Osteoblast (primary cell): ENCODE results near the gene VPS18. TPM values are rescaled to one million over a fixed set of nuclear protein-coding genes. Genes with fewer than 3 reads are reported as not detected.
A peak's percentile ranks its signal among the peaks of the same experiment; 100 is the strongest.

ENCODE experiments used
- DNase-seq: peaks from one replicate; pipeline ENCODE4 v3.0.0; 2011; ENCODE audit warnings: low spot score, mixed read lengths; ENCODE audit not compliant: insufficient read length; ENCODE audit errors: missing footprints
- H2AFZ ChIP-seq: 2 replicates; pipeline ENCODE4 v1.6.0; 2011; ENCODE audit warnings: mild to moderate bottlenecking, low read length
- H3K27ac ChIP-seq: 2 replicates; pipeline ENCODE4 v1.5.1; 2011; ENCODE audit warnings: mild to moderate bottlenecking, low read depth, low read length, moderate library complexity
- H3K27me3 ChIP-seq: 2 replicates; pipeline ENCODE4 v1.6.0; 2012; ENCODE audit warnings: mild to moderate bottlenecking, control low read depth, inconsistent platforms, low read length, moderate library complexity; ENCODE audit not compliant: insufficient read depth
- H3K36me3 ChIP-seq: 2 replicates; pipeline ENCODE4 v1.5.1; 2011; ENCODE audit warnings: mild to moderate bottlenecking, low read length, control low read depth, moderate library complexity; ENCODE audit not compliant: insufficient read depth
- H3K4me1 ChIP-seq: 2 replicates; pipeline ENCODE4 v1.5.1; 2011; ENCODE audit warnings: mild to moderate bottlenecking, low read length, control low read depth, moderate library complexity; ENCODE audit not compliant: insufficient read depth
- H3K4me2 ChIP-seq: 2 replicates; pipeline ENCODE4 v1.6.0; 2011; ENCODE audit warnings: mild to moderate bottlenecking, low read length; ENCODE audit not compliant: insufficient read depth
- H3K4me3 ChIP-seq: fragments of 200-600 bp; sonication (generic); 3 replicates; pipeline ENCODE4 v1.5.1; 2012; ENCODE audit warnings: mild to moderate bottlenecking, low read length, inconsistent platforms; ENCODE audit not compliant: insufficient read depth
- H3K79me2 ChIP-seq: 2 replicates; pipeline ENCODE4 v1.6.0; 2012; ENCODE audit warnings: mild to moderate bottlenecking, low read length, control low read depth, inconsistent platforms; ENCODE audit not compliant: insufficient read depth
- H3K9me3 ChIP-seq: 2 replicates; pipeline ENCODE4 v1.5.1; 2011; ENCODE audit warnings: low read depth, low read length, control low read depth
- H4K20me1 ChIP-seq: 2 replicates; pipeline ENCODE4 v1.6.0; 2012; ENCODE audit warnings: mild to moderate bottlenecking, low read length, control low read depth; ENCODE audit not compliant: insufficient read depth
- CTCF ChIP-seq: IDR thresholded peaks from 2 replicates; pipeline ENCODE4 v1.5.1; 2011; ENCODE audit warnings: mild to moderate bottlenecking, low read depth, low read length, moderate library complexity; ENCODE audit errors: extremely low read depth
- total RNA-seq: library from RNA; depleted of rRNA; stranded (reverse); fragments of >200 nt; gene quantifications from 2 replicates; pipeline ENCODE4 v1.2.3, GENCODE V29; 2012

VPS18 gene
- total RNA-seq, 1 donor: 60.8 TPM

- H3K27ac ChIP-seq: no peak overlapping the region
- no peak overlapping the region for H2AFZ ChIP-seq
- DNase-seq: peak; percentile 77
- no peak overlapping the region for H3K4me3 ChIP-seq
- H4K20me1 ChIP-seq: no peaks in the 10 kb centered on the region
- H3K79me2 ChIP-seq: no peaks in the 10 kb centered on the region
- peaks cover 61% of the 10 kb centered on the region for H3K27me3 ChIP-seq
- no peaks in the 10 kb centered on the region for H3K36me3 ChIP-seq
- no peaks in the 10 kb centered on the region for H3K9me3 ChIP-seq
- H3K4me1 ChIP-seq: peaks cover 22% of the 10 kb centered on the region
- H3K4me2 ChIP-seq: no peak overlapping the region
- TF ChIP-seq CTCF: no peak
Measured at GRCh38 chr15:40932156-40932555, 37.9 kb downstream of the VPS18 start.

DNA sequence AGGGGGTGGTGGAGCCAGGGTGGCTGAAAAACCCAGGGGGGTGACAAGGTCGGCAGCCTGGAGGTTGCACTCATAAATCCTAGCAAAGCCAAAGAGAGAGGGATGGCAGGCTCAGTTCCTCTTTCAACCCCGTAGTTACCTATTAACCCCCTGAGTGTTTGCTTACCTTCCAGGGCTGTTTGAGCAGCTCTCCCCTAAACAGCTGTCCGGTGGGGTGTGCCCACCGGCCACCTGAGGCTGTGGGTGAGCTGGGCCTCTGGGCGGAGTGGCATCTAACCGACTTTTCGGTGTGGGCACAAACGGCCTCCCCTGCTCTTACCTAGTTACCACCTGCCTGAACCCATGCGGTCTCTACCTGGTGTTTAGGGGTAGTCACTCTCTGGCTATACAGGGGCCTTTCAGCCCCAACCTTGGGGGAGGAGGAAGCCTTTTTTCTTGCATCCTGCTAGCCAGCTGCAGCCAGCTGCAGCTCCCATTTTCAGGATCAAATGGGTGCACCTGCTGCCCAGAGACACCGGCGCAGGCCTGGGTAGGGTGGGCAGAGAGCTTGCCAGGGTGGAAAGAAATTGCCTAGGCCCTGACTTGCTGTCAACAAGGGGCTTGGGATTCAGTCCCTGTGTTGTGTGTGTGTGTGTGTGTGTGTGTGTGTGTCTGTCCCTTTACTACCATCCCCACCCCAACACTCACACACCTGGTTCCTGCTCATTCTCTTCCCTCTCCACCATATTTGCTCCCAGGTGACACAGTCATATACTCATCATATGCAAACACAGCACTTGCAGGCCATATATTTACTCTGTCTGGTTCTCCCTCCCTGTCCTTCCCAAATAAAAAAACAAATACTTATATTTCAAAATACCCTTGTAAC, 38.6 kb downstream of the VPS18 start:
- Histone ChIP-seq H3K4me2 (no peak overlapping the region), H3K36me3 (no peaks in the 10 kb centered on the region), H2AFZ (no peak overlapping the region), H3K27ac (no peak overlapping the region), H3K4me1 (peaks cover 27% of the 10 kb centered on the region), H3K9me3 (no peaks in the 10 kb centered on the region), H3K79me2 (no peaks in the 10 kb centered on the region), H3K27me3 (peaks cover 55% of the 10 kb centered on the region), H3K4me3 (no peak overlapping the region), H4K20me1 (no peaks in the 10 kb centered on the region)
- TF ChIP-seq CTCF: no peak
- DNase-seq: peak; percentile 80

DNA sequence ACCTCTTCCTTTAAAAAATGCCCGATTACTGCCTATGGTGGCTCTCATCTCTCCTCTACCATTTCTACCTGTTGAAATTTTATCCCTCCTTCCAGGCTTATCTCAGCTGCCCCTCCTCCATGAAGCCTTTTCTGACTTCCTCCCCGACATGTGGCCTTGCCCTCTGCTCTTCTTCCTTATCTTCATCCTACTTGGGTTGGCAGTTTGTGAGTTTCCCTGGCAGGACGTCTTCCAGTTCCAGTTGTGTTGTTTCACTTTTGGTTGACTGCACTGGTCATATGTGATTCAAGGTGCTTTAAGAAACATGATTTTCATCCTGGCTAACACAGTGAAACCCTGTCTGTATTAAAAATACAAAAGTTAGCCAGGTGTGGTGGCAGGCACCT, 39.3 kb downstream of the VPS18 start:
- no peak overlapping the region for H3K4me2 ChIP-seq
- H3K4me1 ChIP-seq: peaks cover 27% of the 10 kb centered on the region
- H3K27ac ChIP-seq: no peak overlapping the region
- H3K36me3 ChIP-seq: no peaks in the 10 kb centered on the region
- no peaks in the 10 kb centered on the region for H3K9me3 ChIP-seq
- no peak for TF ChIP-seq CTCF
- H3K79me2 ChIP-seq: no peaks in the 10 kb centered on the region
- H4K20me1 ChIP-seq: no peaks in the 10 kb centered on the region
- H3K4me3 ChIP-seq: no peak overlapping the region
- H2AFZ ChIP-seq: no peak overlapping the region
- peak; percentile 88 for DNase-seq
- peaks cover 50% of the 10 kb centered on the region for H3K27me3 ChIP-seq

DNA sequence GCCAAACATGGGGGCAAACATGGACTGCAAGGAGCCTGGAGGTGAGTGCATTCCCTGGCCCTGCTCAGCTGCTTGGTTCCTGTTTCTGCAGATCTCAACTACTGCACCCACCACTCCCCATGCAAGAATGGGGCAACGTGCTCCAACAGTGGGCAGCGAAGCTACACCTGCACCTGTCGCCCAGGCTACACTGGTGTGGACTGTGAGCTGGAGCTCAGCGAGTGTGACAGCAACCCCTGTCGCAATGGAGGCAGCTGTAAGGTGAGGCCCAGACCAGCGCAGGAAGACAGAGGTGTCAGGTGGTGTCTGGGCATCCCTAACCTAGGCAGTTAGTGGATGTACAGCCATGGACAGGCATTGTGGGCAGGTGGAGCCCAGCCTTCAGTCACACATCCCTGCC, 40.2 kb downstream of the VPS18 start:
- Histone ChIP-seq H2AFZ (no peak overlapping the region), H3K36me3 (no peaks in the 10 kb centered on the region), H3K4me2 (no peak overlapping the region), H3K27me3 (peaks cover 41% of the 10 kb centered on the region), H3K4me1 (peaks cover 25% of the 10 kb centered on the region), H3K27ac (no peak overlapping the region), H3K4me3 (no peak overlapping the region), H4K20me1 (no peaks in the 10 kb centered on the region), H3K79me2 (no peaks in the 10 kb centered on the region), H3K9me3 (no peaks in the 10 kb centered on the region)
- DNase-seq: no peak
- no peak for TF ChIP-seq CTCF
